Measurements from ENCODE around the gene FZD8.

FZD8 gene

DNA sequence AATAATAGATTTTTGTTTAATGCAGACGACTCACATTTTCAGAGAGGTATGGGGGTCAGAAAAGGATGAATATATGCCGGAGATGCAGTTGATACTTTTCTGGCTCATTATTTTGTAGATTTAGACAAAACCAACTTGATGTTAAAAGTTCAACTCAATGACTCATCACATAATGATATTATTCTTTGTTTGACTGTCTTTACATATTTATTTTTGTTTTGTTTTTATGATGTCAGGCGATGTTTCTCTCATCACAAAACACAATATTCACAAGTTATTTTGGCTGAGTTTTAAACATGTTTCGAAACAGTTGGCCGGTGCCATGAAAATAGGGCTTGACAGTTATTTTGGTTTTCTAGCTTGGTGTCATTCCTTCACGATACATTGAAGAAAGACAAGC lies 35.7 kb downstream of the FZD8 start:
- no peak for DNase-seq (ENCODE audit: low read depth in 2 of 2)

DNA sequence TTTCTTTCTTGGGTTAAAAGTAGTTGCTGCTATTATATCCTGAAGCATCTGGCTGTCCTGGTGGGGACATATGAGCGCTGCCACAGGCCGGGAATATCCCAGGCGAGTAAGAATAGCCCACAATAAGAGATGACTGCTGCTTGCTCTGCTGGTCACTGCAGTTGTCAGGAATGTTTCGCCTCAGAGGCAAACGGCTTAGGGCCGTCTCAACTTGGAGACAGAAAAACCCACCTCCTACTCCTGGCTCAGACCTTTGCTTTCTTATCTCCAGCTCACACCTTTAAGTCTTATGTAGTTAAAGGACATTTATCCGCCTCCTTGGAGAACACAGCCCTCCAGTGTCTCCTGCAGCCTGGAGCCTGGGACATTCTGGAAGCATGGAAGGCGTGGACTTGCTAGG lies 36.9 kb downstream of the FZD8 start, which contains the start of gene GJD4:
Gene GJD4, plus strand, starts transcription at position 151 of the 400 bp plus-strand sequence. Its CDS starts 227 bp downstream, at position 378.
- no peak for DNase-seq (ENCODE audit: low read depth in 2 of 2)

DNA sequence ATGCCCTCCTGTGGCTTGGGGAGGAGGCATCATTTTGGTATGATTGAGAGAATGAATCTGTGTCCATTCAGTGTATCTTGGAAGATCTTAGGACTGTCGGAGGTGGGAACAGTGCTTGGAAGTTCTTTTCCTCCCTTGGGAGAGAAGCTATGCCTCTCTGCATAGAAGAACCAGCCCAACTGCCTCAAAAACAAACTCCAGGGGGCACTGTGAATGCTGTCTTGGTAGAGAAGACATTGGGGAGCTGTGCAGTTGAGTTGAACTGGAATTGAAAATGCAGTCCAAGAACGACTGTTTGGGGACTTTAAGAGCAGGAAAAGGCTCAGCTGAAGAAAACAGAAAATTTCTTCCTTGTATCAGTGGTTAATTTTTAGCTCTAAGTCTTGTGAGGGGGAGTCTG lies 41.9 kb downstream of the FZD8 start:
- no peak for DNase-seq (ENCODE audit: low read depth in 2 of 2)

DNA sequence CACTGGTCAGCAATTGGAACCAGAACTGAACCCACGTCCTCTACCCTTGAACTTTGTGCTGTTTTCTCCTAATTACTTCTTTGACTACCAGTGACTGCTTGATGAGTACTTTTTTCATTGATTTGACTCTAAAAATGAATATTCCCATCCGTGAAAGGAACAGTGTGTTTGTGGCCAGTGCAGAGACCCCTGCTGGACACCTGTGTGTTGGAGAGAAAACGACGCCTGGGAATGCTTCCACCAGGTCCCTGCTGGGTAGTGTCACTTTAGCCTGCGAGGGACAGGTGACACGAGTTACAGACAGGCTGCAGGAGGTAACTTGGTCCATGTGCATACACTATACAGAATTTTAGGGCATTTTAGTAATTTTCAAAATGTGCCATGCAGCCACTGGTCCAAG lies 43.7 kb downstream of the FZD8 start:
- no peak for DNase-seq (ENCODE audit: low read depth in 2 of 2)

DNA sequence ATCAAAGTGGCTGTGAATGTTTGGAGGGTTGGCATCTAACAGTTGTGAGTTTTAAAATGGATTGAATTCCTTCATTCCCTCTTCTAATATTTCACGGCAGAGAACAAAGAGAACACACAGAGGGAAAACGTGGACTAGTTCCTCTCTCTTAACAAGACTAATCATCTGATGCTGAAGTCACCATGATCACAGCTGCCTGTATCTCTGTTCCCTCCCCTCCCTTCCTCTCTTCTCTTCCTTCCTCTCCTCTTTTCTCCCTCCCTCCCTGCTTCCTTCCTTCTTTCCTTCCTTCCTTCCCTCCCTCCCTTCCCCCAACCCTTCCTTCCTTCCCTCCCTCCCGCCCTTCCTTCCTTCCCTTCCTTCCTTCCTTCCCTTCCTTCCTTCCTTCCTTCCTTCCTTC lies 47.0 kb downstream of the FZD8 start:
- DNase-seq (ENCODE audit: low read depth in 2 of 2) = no peak

DNA sequence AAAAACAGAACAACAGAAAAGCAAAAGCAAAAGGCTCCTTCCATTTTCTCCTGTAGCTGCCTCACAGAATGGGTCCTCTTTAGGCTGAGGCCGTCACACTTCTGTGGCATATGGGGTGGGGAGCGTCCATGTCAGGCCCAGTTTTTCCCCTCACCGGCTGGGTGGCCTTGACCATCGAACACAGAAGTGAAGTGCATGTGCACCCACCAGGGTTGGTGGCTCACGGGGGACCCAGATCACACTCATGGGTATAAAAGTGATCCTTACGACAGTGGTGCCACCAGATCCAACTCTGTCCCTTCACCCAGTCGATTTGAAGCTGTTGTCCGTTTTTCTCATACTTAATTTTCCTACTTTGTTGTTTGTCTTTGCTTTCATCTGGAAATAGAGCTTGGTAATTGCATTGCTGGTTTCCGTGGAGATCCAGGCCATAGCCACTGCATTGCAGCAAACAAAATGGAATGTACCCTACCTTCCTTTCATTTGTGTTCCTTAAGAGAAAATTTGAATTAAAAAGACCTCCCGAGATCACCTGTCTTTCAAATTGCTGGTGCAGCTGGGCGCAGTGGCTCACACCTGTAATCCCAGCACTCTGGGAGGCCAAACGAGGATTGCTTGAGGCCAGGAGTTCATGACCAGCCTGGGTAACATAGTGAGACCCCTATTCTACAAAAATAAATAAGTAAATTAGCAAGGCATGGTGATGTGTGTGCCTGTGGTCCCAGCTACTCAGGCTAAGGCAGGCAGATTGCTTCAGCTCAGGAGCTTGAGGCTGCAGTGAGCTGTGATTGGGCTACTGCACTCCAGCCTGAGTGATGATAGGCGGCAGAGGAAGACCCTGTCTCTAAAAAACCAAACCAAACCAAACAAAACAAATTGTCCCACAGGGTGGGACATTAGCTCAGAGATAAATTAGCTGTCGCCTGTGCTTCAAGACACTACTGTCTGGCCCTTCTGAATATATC lies 47.7 kb downstream of the FZD8 start:
- no peak for DNase-seq (ENCODE audit: low read depth in 2 of 2)

DNA sequence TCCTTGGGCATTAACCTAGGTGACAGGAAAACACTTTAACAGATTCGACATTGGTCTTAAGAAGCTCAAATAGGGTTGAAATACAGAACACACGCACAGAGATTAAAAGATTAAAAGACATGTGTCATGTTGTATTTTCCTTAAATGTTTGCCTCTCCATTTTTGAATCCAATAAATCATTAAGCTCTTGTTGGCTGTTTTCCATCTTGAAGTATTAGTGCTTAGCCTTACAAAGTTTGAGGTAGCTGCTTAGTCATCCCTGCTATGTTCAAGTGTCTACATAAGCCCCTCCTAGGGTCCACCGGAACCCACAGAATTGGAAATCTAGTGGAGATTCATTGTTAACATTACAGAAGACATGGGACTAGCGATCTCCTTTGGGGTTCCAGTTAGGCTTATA lies 49.7 kb downstream of the FZD8 start:
- DNase-seq (ENCODE audit: low read depth in 2 of 2) = no peak

DNA sequence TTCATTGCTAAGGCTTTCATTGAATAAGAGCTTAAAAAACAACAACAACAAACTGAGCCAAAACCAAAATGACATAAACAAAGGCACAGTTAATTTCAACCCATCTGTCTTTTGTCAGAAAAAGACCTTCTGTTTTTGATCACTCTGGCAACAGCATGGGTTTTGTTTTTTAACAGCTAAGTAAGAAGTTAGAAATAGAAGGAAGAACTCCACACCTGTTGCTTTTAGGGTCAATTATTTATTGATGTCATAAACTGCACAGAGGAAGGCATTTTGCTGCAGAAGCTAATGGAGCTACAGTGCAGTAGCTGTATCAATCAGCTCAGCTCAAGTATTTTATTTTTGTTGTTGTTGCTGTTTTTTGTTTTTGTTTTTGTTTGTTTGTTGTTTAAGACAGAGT lies 53.3 kb downstream of the FZD8 start:
- DNase-seq (ENCODE audit: low read depth in 2 of 2) = no peak
